Measurements from ENCODE around the gene CASQ2.

Gene CASQ2

DNA sequence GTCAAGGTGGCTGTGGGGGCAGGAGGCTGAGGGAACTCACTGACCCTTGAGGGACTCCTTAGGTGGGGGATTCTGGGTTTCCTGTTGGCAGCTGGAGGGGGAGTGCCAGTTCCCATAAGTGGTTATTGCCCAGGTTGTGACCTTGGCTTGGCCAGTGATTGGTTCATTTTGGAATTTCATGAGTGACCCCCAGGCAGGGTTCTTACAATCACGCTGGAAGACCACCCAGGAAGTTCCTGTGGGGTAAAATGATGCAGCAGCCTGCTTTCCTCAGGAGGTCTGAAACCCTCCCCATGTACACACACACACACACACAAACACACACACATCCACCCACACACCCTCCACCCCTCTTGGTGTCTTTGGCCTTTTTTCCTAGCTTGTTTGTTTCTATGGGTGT, 109.9 kb downstream of the CASQ2 start:
- DNase-seq, result no peak

DNA sequence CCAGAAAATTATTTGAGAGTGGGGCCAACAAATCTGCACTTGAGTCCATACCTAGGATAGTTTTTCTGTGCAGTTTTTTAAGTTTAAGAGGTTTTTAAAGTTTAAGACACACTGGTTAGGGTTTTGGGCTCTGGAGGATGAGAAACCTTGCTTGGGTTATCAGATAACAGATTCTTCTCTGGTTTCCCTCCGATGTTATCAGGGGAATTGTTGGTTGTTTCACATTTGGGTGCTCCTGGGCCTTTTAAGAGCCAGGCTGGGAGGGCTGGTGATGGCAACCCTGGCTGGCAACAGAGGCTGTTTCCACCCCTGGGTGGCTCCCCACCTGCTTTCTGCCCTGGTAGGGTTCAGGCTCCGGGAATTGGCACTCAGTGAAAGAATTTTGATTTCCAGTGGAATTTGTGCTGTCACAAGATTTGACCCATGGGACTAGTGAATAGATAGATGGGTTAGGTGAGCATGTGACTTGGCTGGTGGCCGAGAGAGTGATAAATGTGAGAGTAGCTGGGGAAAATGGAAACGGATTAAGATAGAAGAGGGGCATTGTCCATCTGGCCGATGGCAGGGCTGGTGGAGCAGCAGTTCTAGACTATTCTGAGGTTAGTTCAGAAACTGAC, 111.9 kb downstream of the CASQ2 start:
- no peak for DNase-seq

DNA sequence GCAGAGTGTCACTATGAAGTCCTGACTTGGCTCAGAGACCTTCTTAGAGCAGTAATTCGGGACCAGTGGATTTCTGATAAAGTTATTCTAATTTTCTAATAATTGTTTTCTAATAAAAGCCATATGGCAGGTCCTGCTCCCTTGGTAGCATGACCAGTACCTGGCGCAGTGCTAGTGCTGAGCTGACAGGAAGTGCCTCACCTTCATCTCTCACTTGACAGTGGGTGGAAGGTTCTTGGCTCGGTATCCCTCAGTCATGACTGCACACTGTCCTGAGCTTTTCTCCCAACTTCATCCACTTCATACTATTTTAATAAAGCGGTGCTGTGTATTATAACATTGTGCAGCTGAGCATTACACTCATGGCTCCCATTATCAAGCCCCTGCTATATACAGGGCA, 112.6 kb downstream of the CASQ2 start:
- DNase-seq, result no peak

DNA sequence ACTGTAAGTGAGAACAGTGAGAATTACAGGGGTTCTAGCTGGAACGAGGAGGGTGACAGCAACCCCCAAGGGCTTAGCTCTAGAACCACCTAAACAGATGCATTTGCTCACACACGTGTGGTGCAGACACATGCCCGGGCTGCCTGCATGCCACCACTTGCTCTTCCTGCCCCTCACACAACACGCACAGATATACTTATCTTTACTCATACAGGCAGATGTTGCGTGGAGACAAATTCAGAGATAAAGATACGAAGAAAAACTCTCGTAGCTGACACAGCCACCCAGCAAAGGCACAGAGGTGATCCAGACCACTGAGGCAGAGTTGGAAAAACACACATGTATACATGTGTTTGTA, 113.2 kb downstream of the CASQ2 start:
- DNase-seq, result no peak

DNA sequence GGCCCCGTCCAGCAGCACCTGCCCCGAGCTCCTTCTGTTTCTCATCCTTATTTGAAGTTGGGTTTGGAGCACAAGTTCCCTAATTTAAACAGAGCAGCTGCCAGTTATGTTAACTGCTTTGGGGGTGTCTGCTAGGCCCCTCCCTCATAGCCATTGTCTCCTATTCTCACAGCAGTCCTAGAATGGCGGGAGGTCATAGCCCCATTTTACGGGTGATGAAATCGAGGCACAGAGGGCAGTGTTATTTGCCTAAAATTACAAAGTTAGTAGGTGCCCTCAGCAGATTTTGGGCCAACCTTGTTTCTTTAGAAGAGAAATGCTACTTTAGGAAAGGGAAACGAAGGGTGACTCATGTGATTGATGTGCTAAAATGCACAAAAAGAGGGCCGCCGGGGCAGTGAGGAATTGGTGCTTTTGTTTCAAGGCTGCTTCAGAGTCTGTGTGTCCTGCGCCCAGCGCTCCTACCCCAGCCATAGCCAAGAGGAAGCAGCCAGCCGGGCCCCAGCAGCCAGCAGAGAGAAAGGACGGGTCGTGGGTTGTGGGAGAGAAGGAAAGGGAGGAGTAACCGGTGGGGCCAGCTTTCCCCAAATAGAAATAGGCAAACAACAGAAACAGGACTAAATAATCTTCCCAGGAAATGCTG, 113.7 kb downstream of the CASQ2 start:
- no peak for DNase-seq

DNA sequence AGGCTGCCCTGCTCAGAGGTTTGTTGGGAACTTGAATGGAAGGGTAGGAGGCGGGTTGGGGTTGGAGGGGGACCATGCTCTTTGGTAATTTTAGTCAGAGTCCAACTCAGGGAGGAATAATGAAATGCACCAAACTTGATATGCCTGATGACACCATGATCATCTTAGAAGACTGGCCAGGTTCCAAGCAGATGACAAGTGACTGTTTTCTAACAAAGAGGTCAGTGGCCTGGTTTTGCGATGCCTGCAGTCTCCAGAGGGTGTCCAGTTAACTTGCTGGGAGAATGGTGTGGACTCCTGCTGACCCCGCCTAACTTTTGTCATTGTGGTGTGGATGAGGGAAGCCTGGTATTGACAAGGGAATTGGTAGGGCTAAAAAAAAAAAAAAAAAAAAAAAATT, 114.4 kb downstream of the CASQ2 start:
- no peak for DNase-seq

DNA sequence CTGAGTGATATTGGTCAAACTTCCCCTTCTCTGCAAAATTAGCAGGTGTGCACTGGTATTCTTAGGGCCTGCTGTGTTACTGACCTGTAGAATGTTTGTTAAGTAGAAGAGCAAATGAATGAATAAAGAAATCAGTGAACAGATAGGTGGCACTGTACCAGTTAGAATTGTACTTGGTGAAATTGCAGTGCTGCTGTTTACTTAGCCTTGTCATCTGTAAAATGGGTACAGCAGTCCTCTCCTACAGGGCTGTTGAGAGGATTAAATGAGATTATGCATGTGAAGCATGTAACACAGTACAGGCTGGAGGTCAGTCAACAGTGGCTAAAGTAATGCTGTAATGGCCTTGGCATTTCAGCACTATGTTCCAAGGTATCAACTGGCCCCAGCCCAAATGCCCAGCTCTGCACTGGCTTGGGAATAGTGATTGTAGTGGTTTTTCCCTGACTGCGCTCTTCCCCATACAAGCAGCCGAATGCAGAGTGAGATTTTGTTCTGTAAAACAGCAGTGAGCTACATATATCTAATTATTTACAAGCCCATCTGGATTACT, 116.2 kb downstream of the CASQ2 start:
- DNase-seq, result no peak

DNA sequence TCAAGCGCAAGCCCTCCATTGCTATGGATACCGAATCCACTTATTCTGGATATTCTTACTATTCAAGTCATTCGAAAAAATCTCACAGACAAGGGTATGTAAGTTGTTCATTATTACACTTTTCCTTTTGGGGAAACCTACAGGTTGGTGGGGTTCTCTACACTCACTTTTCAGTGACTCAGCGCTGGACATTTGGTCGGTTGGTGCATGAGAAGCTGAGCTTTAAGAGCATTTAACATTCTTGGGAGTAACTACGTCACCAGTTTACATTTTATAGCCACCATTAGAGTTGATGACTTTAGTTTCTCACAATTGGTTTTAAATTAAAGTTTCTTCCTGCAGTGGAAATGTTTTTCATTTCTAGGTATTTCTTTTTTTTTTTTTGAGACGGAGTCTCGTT, 117.1 kb downstream of the CASQ2 start:
- DNase-seq, result no peak

DNA sequence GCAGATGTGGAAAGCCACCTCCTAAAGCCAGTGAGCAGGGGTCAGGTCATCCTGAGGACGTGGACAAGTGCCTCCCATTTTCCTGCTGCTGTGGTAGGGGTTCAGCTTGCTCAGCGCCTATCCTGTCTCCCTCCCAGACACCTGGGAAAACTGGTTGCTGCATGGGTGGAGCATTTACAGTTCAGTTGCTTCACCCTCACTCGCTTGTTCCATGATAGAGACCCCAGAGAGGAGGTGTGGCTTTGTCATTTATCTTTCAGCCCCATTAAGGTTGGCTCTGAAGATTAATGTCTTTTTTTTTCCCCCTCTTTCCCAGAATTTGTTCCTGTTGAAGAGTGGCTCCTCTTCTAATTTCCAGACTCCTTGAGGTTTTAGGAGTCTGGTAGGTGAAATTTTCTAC, 117.6 kb downstream of the CASQ2 start:
- DNase-seq, result no peak
